Spleen (tissue), 11 donors: ENCODE measurements around the gene UBE2QL1. TPM values are rescaled to one million over a fixed set of nuclear protein-coding genes. Genes with fewer than 3 reads are reported as not detected.

Experiments used
- DNase-seq: peaks from one replicate; pipeline ENCODE4 v3.0.0-alpha.2; 2020
- H3K27ac ChIP-seq, 8 donors: fragments of 200-600 bp; sonication (generic) in 7 of 8; 1 replicate in 4 of 8; 2 replicates in 4 of 8; pipeline versions ENCODE4 v1.5.0 to v1.8.0; 2016 to 2021; ENCODE audit warnings: inconsistent platforms in 4 of 8, mild to moderate bottlenecking in 4 of 8, moderate library complexity in 1 of 8
- H3K27me3 ChIP-seq, 7 donors: fragments of 200-600 bp; sonication (generic) in 6 of 7; replicated peaks in 1 of 7; 1 replicate in 4 of 7; 2 replicates in 3 of 7; pipeline versions ENCODE4 v1.5.0 to v1.8.0; 2016 to 2021; ENCODE audit warnings: inconsistent platforms in 3 of 7, mild to moderate bottlenecking in 1 of 7
- H3K36me3 ChIP-seq, 6 donors: fragments of 200-600 bp; sonication (generic) in 5 of 6; 1 replicate in 4 of 6; 2 replicates in 2 of 6; pipeline versions ENCODE4 v1.5.0 to v1.8.0; 2016 to 2021; ENCODE audit warnings: inconsistent platforms in 2 of 6
- H3K4me1 ChIP-seq, 6 donors: fragments of 200-600 bp; sonication (generic) in 5 of 6; 1 replicate in 3 of 6; 2 replicates in 3 of 6; pipeline versions ENCODE4 v1.5.0 to v1.8.0; 2016 to 2021; ENCODE audit warnings: inconsistent platforms in 3 of 6
- H3K4me3 ChIP-seq, 8 donors: fragments of 200-600 bp; sonication (generic) in 7 of 8; 1 replicate in 4 of 8; 2 replicates in 4 of 8; pipeline versions ENCODE4 v1.5.0 to v1.8.0; 2016 to 2021; ENCODE audit warnings: inconsistent platforms in 4 of 8, mild to moderate bottlenecking in 4 of 8, moderate library complexity in 2 of 8
- H3K9me3 ChIP-seq, 8 donors: fragments of 200-600 bp; sonication (generic) in 7 of 8; 1 replicate in 4 of 8; 2 replicates in 4 of 8; pipeline versions ENCODE4 v1.5.0 to v1.8.0; 2016 to 2021; ENCODE audit warnings: inconsistent platforms in 4 of 8
- POLR2A ChIP-seq, 3 donors: fragments of 450-650 bp; IDR thresholded peaks; one replicate each; pipeline ENCODE4 v1.5.1; 2017; ENCODE audit warnings: antibody characterized with exemption in 3 of 3, mild to moderate bottlenecking in 1 of 3
- POLR2AphosphoS5 ChIP-seq, 3 donors: sonication (generic); formaldehyde crosslinking; IDR thresholded peaks; one replicate each; pipeline ENCODE4 v1.5.1; 2017; ENCODE audit warnings: antibody characterized with exemption in 3 of 3
- WGBS, 5 donors: extraction: QIAGEN DNeasy Blood & Tissue Kit in 3 of 5; methylation state at CpG; one replicate each; pipeline versions ENCODE4 v1.1.5 to v1.1.7; 2013 to 2018; 5-methylcytosine and 5-hydroxymethylcytosine counted together
- intact Hi-C: fragments of 100-400 bp; cut with DNase I; formaldehyde crosslinking; loops from one replicate; pipeline ENCODE4 v1.15.0; 2023; ENCODE audit warnings: low total_unique reads
- polyA plus RNA-seq, 3 donors: library from polyadenylated mRNA; stranded (reverse); fragments of 200-250 nt; gene quantifications; one replicate each; pipeline ENCODE4 v1.2.1, GENCODE V29; 2013
- total RNA-seq, 7 donors: library from RNA; depleted of rRNA in 3 of 7; stranded (reverse); fragments of >200 nt in 3 of 7; fragmentation: NEBNext Ultra II Directional in 4 of 7; extraction: Animal tissue kit (Norgen Biotek cat#: 25700) in 4 of 7; gene quantifications; one replicate each; pipeline versions ENCODE4 v1.1.0 to v1.2.1, GENCODE V29; 2016 to 2021
- TF ChIP-seq, protein P1 (sequence below), 11 experiments: fragments of 200-600 bp in 7 of 11; fragments of 450-650 bp in 4 of 11; sonication (generic) in 4 of 11; IDR thresholded peaks in 8 of 11; conservative IDR thresholded peaks in 3 of 11; 1 replicate in 7 of 11; 2 replicates in 4 of 11; pipeline versions ENCODE4 v1.4.0 to v1.8.0; 2016 to 2021; ENCODE audit warnings: antibody characterized with exemption in 11 of 11, inconsistent platforms in 4 of 11, mild to moderate bottlenecking in 1 of 11
- donor health status: healthy with polysubstance abuse.
- donor health status: DM: no; HTN: no; CAD: no; lungs with moderate emphysema.
- donor health status: DM: no; HTN: no; CAD: no.
- donor health status: Bipolar disorder and iron deficiency.
- donor health status: healthy.
- donor health status: DM: no; HTN: no; CAD: no.
- donor health status: DM: yes; HTN: yes; CAD: no.

UBE2QL1 gene
- total and polyA plus RNA-seq, 10 donors = 0.03 to 0.77 (median 0.20) TPM; not detected in 1

DNA sequence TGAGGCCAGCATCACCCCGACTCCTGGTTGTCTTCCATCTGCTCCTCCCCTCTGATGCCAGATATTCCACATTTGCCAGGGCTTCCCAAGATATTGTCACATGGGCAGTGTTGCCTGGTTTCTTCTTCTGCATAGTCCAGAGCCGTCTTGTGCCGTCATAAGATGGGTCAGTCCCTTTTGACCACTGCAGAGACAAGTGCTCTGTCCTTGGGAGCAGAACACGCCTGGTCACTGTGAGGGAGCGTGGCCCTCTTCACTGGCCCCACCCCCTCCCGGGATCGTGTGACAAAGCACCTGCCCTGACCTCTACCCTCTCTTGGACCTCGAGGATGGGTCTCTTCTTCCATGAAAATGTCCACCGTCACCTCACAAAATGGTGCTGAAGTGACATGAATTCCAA lies 41.6 kb downstream of the UBE2QL1 start:
- no peaks in the 10 kb centered on the region for H3K9me3 ChIP-seq
- no peak overlapping the region for H3K27ac ChIP-seq
- peaks cover 0 to 29% (median 0%) of the 10 kb centered on the region in 7 donors for H3K27me3 ChIP-seq
- no peak overlapping the region for H3K4me3 ChIP-seq
- WGBS, 5 donors = 76 to 89% (median 82%) methylated on average over 9 of the region's 9 CpGs
- TF ChIP-seq POLR2AphosphoS5 (IDR thresholded peaks at IDR 0.05) = no peak
- TF ChIP-seq POLR2A (IDR thresholded peaks at IDR 0.05) = no peak
- TF ChIP-seq, protein P1, sequence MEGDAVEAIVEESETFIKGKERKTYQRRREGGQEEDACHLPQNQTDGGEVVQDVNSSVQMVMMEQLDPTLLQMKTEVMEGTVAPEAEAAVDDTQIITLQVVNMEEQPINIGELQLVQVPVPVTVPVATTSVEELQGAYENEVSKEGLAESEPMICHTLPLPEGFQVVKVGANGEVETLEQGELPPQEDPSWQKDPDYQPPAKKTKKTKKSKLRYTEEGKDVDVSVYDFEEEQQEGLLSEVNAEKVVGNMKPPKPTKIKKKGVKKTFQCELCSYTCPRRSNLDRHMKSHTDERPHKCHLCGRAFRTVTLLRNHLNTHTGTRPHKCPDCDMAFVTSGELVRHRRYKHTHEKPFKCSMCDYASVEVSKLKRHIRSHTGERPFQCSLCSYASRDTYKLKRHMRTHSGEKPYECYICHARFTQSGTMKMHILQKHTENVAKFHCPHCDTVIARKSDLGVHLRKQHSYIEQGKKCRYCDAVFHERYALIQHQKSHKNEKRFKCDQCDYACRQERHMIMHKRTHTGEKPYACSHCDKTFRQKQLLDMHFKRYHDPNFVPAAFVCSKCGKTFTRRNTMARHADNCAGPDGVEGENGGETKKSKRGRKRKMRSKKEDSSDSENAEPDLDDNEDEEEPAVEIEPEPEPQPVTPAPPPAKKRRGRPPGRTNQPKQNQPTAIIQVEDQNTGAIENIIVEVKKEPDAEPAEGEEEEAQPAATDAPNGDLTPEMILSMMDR (IDR thresholded peaks at IDR 0.05 in 8 of 11, conservative IDR thresholded peaks at IDR 0.05 in 3 of 11) = no peak
- no peak for DNase-seq
- intact Hi-C loops = no loop called here
- no peaks in the 10 kb centered on the region for H3K36me3 ChIP-seq
- H3K4me1 ChIP-seq = peaks cover 0 to 7% (median 0%) of the 10 kb centered on the region in 6 donors

- no peak for DNase-seq
- TF ChIP-seq, protein P1 (IDR thresholded peaks at IDR 0.05 in 8 of 11, conservative IDR thresholded peaks at IDR 0.05 in 3 of 11) = no peak
- TF ChIP-seq POLR2AphosphoS5 (IDR thresholded peaks at IDR 0.05) (no peak), POLR2A (IDR thresholded peaks at IDR 0.05) (no peak)
- H3K36me3 ChIP-seq = no peaks in the 10 kb centered on the region
- no peak overlapping the region for H3K4me3 ChIP-seq
- WGBS, 5 donors = 54 to 76% (median 73%) methylated on average over 3 of the region's 3 CpGs
- no peaks in the 10 kb centered on the region for H3K9me3 ChIP-seq
- intact Hi-C loops = no loop called here
- no peak overlapping the region for H3K27ac ChIP-seq
- peaks cover 0 to 2% (median 0%) of the 10 kb centered on the region in 6 donors for H3K4me1 ChIP-seq
- peaks cover 0 to 30% (median 0%) of the 10 kb centered on the region in 7 donors for H3K27me3 ChIP-seq
These were observed 42.0 kb downstream of the UBE2QL1 start for GRCh38 chr5:6490693-6491092.

DNA sequence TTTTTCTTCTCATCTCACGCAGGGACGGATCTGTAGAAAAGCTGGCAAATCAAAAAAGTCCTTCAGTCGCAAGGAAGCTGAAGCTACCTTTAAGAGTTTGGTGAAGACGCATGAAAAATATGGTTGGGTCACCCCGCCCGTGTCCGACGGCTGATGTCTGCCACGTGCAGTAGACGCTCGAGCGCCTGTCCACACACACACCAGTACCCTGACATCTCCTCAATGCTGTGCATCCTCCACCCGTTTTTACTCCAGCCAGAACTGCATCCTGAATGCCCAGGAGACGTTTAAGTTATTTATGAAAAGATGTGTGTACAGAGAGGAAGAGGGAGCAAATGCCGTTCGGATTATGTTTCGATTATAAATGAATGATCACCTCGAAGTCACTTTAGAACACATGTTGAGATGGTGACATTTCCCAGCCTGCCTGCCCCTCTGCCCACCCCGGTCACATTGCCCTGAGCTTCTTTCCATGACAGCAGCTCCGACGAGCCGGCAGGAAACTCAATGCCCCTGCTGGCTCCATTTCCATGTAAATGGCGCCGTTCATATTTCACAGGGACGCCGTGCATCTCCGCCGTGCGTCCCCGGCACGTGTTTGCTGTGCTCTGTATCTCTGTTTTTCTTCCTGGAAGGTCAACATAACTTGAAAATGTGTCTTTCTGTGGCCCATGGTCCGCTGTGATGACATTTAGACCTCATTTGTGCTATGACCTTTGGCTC lies 42.7 kb downstream of the UBE2QL1 start:
- no peaks in the 10 kb centered on the region for H3K36me3 ChIP-seq
- no peak overlapping the region for H3K4me3 ChIP-seq
- H3K9me3 ChIP-seq = no peaks in the 10 kb centered on the region
- WGBS, 5 donors = 83 to 88% (median 85%) methylated on average over 32 of the region's 32 CpGs
- TF ChIP-seq POLR2AphosphoS5 (IDR thresholded peaks at IDR 0.05) = no peak
- TF ChIP-seq, protein P1 (IDR thresholded peaks at IDR 0.05 in 8 of 11, conservative IDR thresholded peaks at IDR 0.05 in 3 of 11) = no peak
- no peak for TF ChIP-seq POLR2A (IDR thresholded peaks at IDR 0.05)
- H3K27ac ChIP-seq = no peak overlapping the region
- peaks cover 0 to 30% (median 0%) of the 10 kb centered on the region in 7 donors for H3K27me3 ChIP-seq
- intact Hi-C loops = no loop called here
- no peak for DNase-seq
- no peaks in the 10 kb centered on the region for H3K4me1 ChIP-seq

- H3K4me3 ChIP-seq = no peak overlapping the region
- no peaks in the 10 kb centered on the region for H3K4me1 ChIP-seq
- intact Hi-C loops = no loop called here
- peaks cover 0 to 30% (median 0%) of the 10 kb centered on the region in 7 donors for H3K27me3 ChIP-seq
- H3K27ac ChIP-seq = no peak overlapping the region
- WGBS, 5 donors = 83 to 91% (median 87%) methylated on average over 13 of the region's 13 CpGs
- TF ChIP-seq POLR2A (IDR thresholded peaks at IDR 0.05) (no peak), POLR2AphosphoS5 (IDR thresholded peaks at IDR 0.05) (no peak)
- TF ChIP-seq, protein P1 (IDR thresholded peaks at IDR 0.05 in 8 of 11, conservative IDR thresholded peaks at IDR 0.05 in 3 of 11) = no peak
- no peaks in the 10 kb centered on the region for H3K9me3 ChIP-seq
- no peak for DNase-seq
- no peaks in the 10 kb centered on the region for H3K36me3 ChIP-seq
These were observed 43.2 kb downstream of the UBE2QL1 start for GRCh38 chr5:6491919-6492290.
